CD4-positive, alpha-beta T cell treated with Interferon alpha-2 for 1 hour (primary cell): ENCODE measurements around the gene RAC3.

Source experiments
- DNase-seq, 2 donors: peaks; one replicate each; pipeline ENCODE4 v3.0.0-alpha.2; 2020 to 2022

The RAC3 gene

DNA sequence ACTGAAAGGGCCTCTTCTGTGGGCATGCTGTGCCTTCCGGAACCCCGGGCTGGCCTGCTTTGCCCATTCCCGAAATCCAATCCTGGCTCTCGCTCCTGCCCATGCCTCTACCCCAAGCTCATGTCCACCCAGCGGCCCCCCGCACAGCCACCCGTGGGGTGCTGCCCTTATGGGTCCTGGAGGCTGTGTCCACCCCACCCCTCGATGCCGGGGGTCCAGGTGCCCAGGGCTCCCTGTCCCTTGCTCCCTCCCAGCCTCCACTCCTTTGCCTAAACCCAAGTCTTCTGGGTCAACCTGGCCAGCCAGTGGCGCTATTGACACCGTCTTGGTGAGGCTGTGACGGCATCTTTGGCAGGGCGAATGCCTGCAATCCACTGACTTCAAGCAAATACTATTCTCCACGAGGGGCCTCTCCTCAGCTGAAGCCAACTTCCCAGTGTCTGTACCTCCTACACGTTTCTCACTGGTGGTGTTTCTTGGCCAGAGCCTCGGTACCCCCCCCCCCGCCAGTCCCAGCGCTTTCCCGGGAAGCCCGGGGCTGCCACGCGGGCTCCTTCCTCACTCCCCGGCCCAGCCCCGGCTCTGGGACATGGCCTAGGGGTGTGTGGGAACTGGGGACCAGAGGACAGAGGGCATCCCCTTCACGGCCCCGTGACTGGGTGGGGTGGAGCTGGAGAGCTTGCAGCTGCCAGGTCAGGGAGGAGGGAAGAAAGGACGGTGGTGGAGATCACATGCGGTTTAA, 46.3 kb downstream of the RAC3 start:
- DNase-seq = no peak

GRCh38 chr17:82078433-82078832, 47.0 kb downstream of the RAC3 start:
- DNase-seq = no peak

GRCh38 chr17:82079001-82079677, 47.7 kb downstream of the RAC3 start:
- no peak for DNase-seq

DNA sequence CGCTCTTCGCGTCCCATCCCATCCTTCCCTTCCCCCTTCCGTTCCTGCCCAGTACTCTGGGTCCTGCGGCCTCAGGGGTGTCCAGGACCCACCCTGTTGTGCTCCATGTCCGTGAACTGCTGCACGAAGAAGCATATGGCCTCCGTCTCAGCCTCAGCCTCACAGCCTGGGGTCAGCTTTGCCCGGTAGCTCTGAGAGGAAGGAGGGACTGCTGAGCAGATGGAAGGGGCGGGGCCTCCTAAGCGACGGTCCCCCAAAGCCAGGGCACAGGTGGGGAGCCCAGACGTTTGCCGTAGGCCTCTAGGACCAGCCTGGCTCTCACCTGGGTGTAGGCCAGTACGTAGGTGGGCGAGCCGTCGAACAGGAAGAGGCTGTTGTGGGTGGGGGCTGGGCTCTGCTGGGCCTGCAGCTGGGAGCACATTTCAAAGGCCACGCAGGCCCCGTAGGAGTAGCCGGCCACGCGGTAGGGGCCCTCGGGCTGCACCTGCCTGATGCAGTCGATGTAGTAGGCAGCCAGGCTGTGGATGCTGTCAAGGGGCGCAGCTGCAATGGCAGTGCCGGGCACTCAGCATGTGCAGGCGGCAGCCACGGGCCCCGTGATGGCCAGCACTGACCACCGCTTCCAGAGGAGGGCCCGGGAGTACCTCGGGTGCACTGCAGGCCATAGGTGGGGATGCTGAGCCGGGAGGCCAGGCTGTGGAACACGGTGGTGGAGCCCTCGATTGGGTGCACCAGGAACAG, 48.7 kb downstream of the RAC3 start:
- DNase-seq = no peak

- DNase-seq = no peak
These were observed 49.4 kb downstream of the RAC3 start for GRCh38 chr17:82080789-82081464.

DNA sequence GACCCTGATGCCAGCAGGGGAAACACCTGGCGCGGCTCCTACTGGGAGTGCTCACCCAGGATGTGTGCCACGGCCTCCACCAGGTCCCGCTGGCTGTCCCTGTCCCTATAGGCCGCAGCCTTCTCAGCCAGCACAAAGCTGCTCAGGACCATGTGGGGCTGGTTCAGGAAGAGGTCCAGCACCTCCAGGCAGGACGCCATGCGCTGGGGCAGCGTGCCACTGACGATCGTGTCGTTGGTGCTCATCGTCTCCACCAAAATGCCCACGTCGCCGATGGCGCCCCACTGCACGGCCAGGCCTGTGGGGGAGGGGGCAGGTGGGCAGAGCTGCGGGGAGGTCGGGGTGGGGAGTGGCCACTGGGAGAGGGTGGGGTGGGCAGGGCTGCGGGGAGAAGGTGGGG, 50.1 kb downstream of the RAC3 start:
- no peak for DNase-seq

DNA sequence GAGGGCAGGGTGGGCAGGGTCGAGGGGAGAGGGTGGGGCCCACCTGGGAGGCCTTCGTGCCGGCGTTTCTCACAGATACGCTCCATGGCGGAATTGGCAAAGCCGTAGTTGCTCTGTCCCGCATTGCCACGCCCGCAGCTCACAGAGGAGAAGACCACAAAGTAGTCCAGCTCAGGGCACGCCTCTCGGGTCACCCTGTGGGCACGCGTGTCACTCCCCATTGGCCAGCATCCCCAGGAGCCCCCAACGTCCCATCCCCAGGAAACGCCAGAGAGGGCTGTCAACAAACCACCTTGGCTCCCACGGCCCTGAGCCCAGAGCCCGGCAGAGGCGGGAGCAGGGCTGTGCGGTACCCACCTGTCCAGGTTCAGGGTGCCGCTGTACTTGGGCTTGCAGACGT, 50.5 kb downstream of the RAC3 start:
- DNase-seq = no peak

DNA sequence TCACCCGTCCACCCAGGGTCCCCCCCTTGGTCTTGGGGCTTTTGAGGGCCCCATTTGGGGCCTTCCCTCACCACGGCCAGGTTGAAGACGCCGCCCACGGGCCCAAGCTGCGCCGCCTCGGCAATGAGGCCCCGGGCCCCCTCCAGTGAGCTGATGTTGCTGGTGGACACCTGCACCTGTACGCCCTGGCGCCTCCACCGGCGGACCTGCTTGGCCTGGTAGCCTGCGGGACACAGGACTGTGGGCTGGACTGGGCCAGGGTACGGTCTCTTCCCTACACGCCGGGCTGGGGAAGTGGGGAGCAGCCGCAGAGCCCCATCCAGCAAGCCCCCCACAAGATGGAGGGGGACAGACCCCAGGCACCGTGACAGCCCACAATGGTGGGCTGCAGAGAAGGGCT, 51.0 kb downstream of the RAC3 start:
- no peak for DNase-seq

GRCh38 chr17:82083009-82083408, 51.5 kb downstream of the RAC3 start:
- DNase-seq = no peak
